IMR-90 (cell line): ENCODE measurements around the gene PHC2. TPM values are rescaled to one million over a fixed set of nuclear protein-coding genes. Genes with fewer than 3 reads are reported as not detected.
A peak's percentile ranks its signal among the peaks of the same experiment; 100 is the strongest.

Experiments used
- ATAC-seq: fragments of 200-7000 bp; cut with Tn5 transposase; 2 replicates; pipeline ENCODE4 v1.9.1; 2020; ENCODE audit warnings: low read depth, mild to moderate bottlenecking, moderate library complexity
- BruUV-seq: library from RNA; stranded (reverse); fragments of 400-500 nt; replicated peaks from 2 replicates; lab custom pipeline; 2021; lab: Mats Ljungman, UMichigan
- CTCF ChIA-PET: fragments of 300-600 bp; formaldehyde crosslinking; extraction: SDS; loops from one replicate; lab custom pipeline; 2021; ENCODE audit warnings: antibody characterized with exemption; lab: Yijun Ruan, JAX
- POLR2A ChIA-PET: fragments of 300-600 bp; sonication (Branson Sonifier 250); formaldehyde crosslinking; loops from one replicate; lab custom pipeline; 2022; ENCODE audit warnings: antibody characterized with exemption; ENCODE audit not compliant: unreplicated experiment; lab: Charles Lee
- DNase-seq: peaks from one replicate; pipeline ENCODE4 v3.0.0; 2013
- H2AFZ ChIP-seq: replicated peaks from 2 replicates; pipeline ENCODE3; 2013; ENCODE audit warnings: low read length, mild to moderate bottlenecking; ENCODE audit not compliant: poor library complexity
- H2AK5ac ChIP-seq: 2 replicates; pipeline ENCODE4 v1.6.1; 2013; ENCODE audit warnings: low read depth, low read length, inconsistent platforms
- H2AK9ac ChIP-seq: replicated peaks from 2 replicates; pipeline ENCODE3; 2013; ENCODE audit warnings: mild to moderate bottlenecking, low read depth, low read length, moderate library complexity; ENCODE audit not compliant: poor library complexity
- H2BK120ac ChIP-seq: 2 replicates; pipeline ENCODE4 v1.6.1; 2013; ENCODE audit warnings: low read depth, low read length, inconsistent platforms
- H2BK15ac ChIP-seq: 3 replicates; pipeline ENCODE4 v1.6.1; 2013; ENCODE audit warnings: low read depth, low read length, inconsistent platforms
- H2BK20ac ChIP-seq: 2 replicates; pipeline ENCODE4 v1.6.1; 2013; ENCODE audit warnings: low read depth, mild to moderate bottlenecking, inconsistent platforms, low read length, moderate library complexity
- H2BK5ac ChIP-seq: 2 replicates; pipeline ENCODE4 v1.6.1; 2013; ENCODE audit warnings: mild to moderate bottlenecking, low read depth, low read length, inconsistent platforms; ENCODE audit not compliant: poor library complexity, severe bottlenecking
- H3K14ac ChIP-seq: replicated peaks from 2 replicates; pipeline ENCODE4 v1.6.1; 2013; ENCODE audit warnings: low read depth, low read length, inconsistent platforms
- H3K18ac ChIP-seq: 2 replicates; pipeline ENCODE4 v1.6.1; 2013; ENCODE audit warnings: low read depth, low read length, control low read depth
- H3K23ac ChIP-seq: 2 replicates; pipeline ENCODE4 v1.6.1; 2013; ENCODE audit warnings: low read depth, low read length, inconsistent platforms
- H3K27ac ChIP-seq: 2 replicates; pipeline ENCODE4 v1.5.1; 2013; ENCODE audit warnings: mild to moderate bottlenecking, control low read depth, low read length; ENCODE audit not compliant: insufficient read depth
- H3K27me3 ChIP-seq: 2 replicates; pipeline ENCODE4 v1.6.1; 2013; ENCODE audit warnings: low read length; ENCODE audit not compliant: control insufficient read depth, insufficient read depth
- H3K36me3 ChIP-seq: 2 replicates; pipeline ENCODE4 v1.6.1; 2013; ENCODE audit warnings: low read length, mixed read lengths; ENCODE audit not compliant: control insufficient read depth, insufficient read depth
- H3K4ac ChIP-seq: 2 replicates; pipeline ENCODE4 v1.6.1; 2013; ENCODE audit warnings: low read depth, low read length, inconsistent platforms
- H3K4me1 ChIP-seq: 2 replicates; pipeline ENCODE4 v1.6.1; 2013; ENCODE audit warnings: low read length, mixed read lengths; ENCODE audit not compliant: control insufficient read depth, insufficient read depth
- H3K4me2 ChIP-seq: 2 replicates; pipeline ENCODE4 v1.6.1; 2013; ENCODE audit warnings: low read depth, mild to moderate bottlenecking, control low read depth, low read length, moderate library complexity
- H3K4me3 ChIP-seq: 2 replicates; pipeline ENCODE4 v1.5.1; 2013; ENCODE audit warnings: low read depth, mild to moderate bottlenecking, control low read depth, low read length, moderate library complexity; ENCODE audit not compliant: insufficient read depth
- H3K56ac ChIP-seq: 2 replicates; pipeline ENCODE4 v1.6.1; 2013; ENCODE audit warnings: low read length, inconsistent platforms; ENCODE audit not compliant: insufficient read depth; ENCODE audit errors: extremely low read depth
- H3K79me1 ChIP-seq, 2 experiments: 2 replicates each; pipeline ENCODE4 v1.6.1; 2013; ENCODE audit warnings: low read length in 2 of 2, inconsistent platforms in 1 of 2, low read depth in 1 of 2
- H3K9ac ChIP-seq: 2 replicates; pipeline ENCODE4 v1.6.1; 2013; ENCODE audit warnings: low read depth, low read length, control low read depth
- H3K9me1 ChIP-seq: 2 replicates; pipeline ENCODE4 v1.6.1; 2013; ENCODE audit warnings: low read length, inconsistent platforms; ENCODE audit not compliant: insufficient read depth
- H3K9me3 ChIP-seq: 2 replicates; pipeline ENCODE4 v1.6.1; 2013; ENCODE audit warnings: low read length; ENCODE audit not compliant: control insufficient read depth, insufficient read depth
- H4K20me1 ChIP-seq: 2 replicates; pipeline ENCODE4 v1.6.1; 2013; ENCODE audit warnings: low read length, inconsistent platforms; ENCODE audit not compliant: insufficient read depth
- H4K5ac ChIP-seq: 2 replicates; pipeline ENCODE4 v1.6.1; 2013; ENCODE audit warnings: mild to moderate bottlenecking, low read depth, low read length, control low read depth
- H4K8ac ChIP-seq, 2 experiments: 2 replicates each; pipeline ENCODE4 v1.6.1; 2013; ENCODE audit warnings: low read depth in 2 of 2, low read length in 2 of 2, control low read depth in 1 of 2, inconsistent platforms in 1 of 2
- H4K91ac ChIP-seq: 2 replicates; pipeline ENCODE4 v1.6.1; 2013; ENCODE audit warnings: low read depth, low read length, inconsistent platforms; ENCODE audit not compliant: insufficient read depth
- BHLHE40 ChIP-seq: fragments of 150-350 bp; IDR thresholded peaks from 2 replicates; pipeline ENCODE4 v1.6.1; 2016; ENCODE audit warnings: mild to moderate bottlenecking, low read depth, low read length
- CEBPB ChIP-seq: IDR thresholded peaks from 2 replicates; pipeline ENCODE4 v1.6.1; 2012; ENCODE audit warnings: low read depth, low read length, improper control_type of control experiment
- CHD1 ChIP-seq: IDR thresholded peaks from 2 replicates; pipeline ENCODE4 v1.6.1; 2012; ENCODE audit warnings: low read depth, low read length, improper control_type of control experiment
- FOS ChIP-seq: fragments of 150-350 bp; IDR thresholded peaks from 2 replicates; pipeline ENCODE4 v1.6.1; 2016; ENCODE audit warnings: low read depth, low read length
- MAFK ChIP-seq: IDR thresholded peaks from 2 replicates; pipeline ENCODE4 v1.6.1; 2012; ENCODE audit warnings: low read depth, low read length, improper control_type of control experiment
- MAZ ChIP-seq: IDR thresholded peaks from 2 replicates; pipeline ENCODE4 v1.6.1; 2012; ENCODE audit warnings: low read depth, mild to moderate bottlenecking, low read length, improper control_type of control experiment, moderate library complexity, borderline replicate concordance
- MXI1 ChIP-seq: IDR thresholded peaks from 2 replicates; pipeline ENCODE4 v1.6.1; 2012; ENCODE audit warnings: low read depth, mild to moderate bottlenecking, low read length, moderate library complexity, borderline replicate concordance
- NFE2L2 ChIP-seq: fragments of 150-350 bp; IDR thresholded peaks from 2 replicates; pipeline ENCODE4 v1.6.1; 2016; ENCODE audit warnings: low read depth, mild to moderate bottlenecking, low read length
- POLR2A ChIP-seq: IDR thresholded peaks from 2 replicates; pipeline ENCODE4 v1.6.1; 2012; ENCODE audit warnings: mild to moderate bottlenecking, low read depth, low read length
- RAD21 ChIP-seq: IDR thresholded peaks from 2 replicates; pipeline ENCODE4 v1.6.1; 2012; ENCODE audit warnings: low read length, improper control_type of control experiment
- RCOR1 ChIP-seq: IDR thresholded peaks from 2 replicates; pipeline ENCODE4 v1.6.1; 2012; ENCODE audit warnings: mild to moderate bottlenecking, low read length, improper control_type of control experiment; ENCODE audit not compliant: insufficient replicate concordance
- RFX5 ChIP-seq: IDR thresholded peaks from 2 replicates; pipeline ENCODE4 v1.8.0; 2012; ENCODE audit warnings: low read depth, mild to moderate bottlenecking, low read length, moderate library complexity
- SMC3 ChIP-seq: fragments of 150-350 bp; IDR thresholded peaks from 2 replicates; pipeline ENCODE4 v1.6.1; 2016; ENCODE audit warnings: low read depth, mild to moderate bottlenecking, antibody characterized with exemption, low read length, moderate library complexity
- WGBS, 2 experiments: methylation state at CpG; one replicate each; pipeline versions ENCODE4 v1.1.5 to v1.1.7; 2013; ENCODE audit warnings: missing lambda C conversion rate in 2 of 2; ENCODE audit not compliant: insufficient read length in 1 of 2; ENCODE audit errors: extremely low coverage in 2 of 2; 5-methylcytosine and 5-hydroxymethylcytosine counted together
- dilution Hi-C: fragments of 300-500 bp; cut with HindIII; formaldehyde crosslinking; loops from one replicate; pipeline ENCODE4 v1.14.3; 2018; ENCODE audit warnings: low sequenced_read_pairs; ENCODE audit not compliant: unreplicated experiment
- in situ Hi-C: fragments of 300-500 bp; cut with MboI; formaldehyde crosslinking; loops from 3 replicates; pipeline ENCODE4 v1.14.3; 2019; ENCODE audit warnings: low sequenced_read_pairs, inconsistent platforms, mixed read lengths
- intact Hi-C: fragments of 100-400 bp; cut with micrococcal nuclease; formaldehyde crosslinking; loops from 2 replicates; pipeline ENCODE4 v1.10.0; 2022
- polyA plus RNA-seq, 3 experiments: library from polyadenylated mRNA; depleted of rRNA; stranded (reverse); fragments of >200 nt; gene quantifications; 2 replicates each; pipeline ENCODE4 v1.2.3, GENCODE V29; 2012; ENCODE audit warnings: low replicate concordance in 1 of 3
- total RNA-seq: library from RNA; depleted of rRNA; stranded (reverse); fragments of >200 nt; gene quantifications from 2 replicates; pipeline ENCODE4 v1.2.3, GENCODE V29; 2012
- TF ChIP-seq, protein P1 (sequence below): conservative IDR thresholded peaks from 2 replicates; pipeline ENCODE4 v1.5.1; 2012; ENCODE audit warnings: mild to moderate bottlenecking, low read depth, low read length, improper control_type of control experiment
- TF ChIP-seq, protein P2 (sequence below): fragments of 150-350 bp; IDR thresholded peaks from 2 replicates; pipeline ENCODE4 v1.6.1; 2016; ENCODE audit warnings: low read depth, mild to moderate bottlenecking, low read length, moderate library complexity, borderline replicate concordance
- TF ChIP-seq, protein P3 (sequence below): fragments of 150-350 bp; IDR thresholded peaks from 2 replicates; pipeline ENCODE4 v1.6.1; 2017; ENCODE audit warnings: mild to moderate bottlenecking, antibody characterized with exemption, low read length, low read depth

PHC2 gene
- total and polyA plus RNA-seq, 2 of the 4 experiments (the other 2 are of a cell fraction) = 46.4 to 98.1 TPM

DNA sequence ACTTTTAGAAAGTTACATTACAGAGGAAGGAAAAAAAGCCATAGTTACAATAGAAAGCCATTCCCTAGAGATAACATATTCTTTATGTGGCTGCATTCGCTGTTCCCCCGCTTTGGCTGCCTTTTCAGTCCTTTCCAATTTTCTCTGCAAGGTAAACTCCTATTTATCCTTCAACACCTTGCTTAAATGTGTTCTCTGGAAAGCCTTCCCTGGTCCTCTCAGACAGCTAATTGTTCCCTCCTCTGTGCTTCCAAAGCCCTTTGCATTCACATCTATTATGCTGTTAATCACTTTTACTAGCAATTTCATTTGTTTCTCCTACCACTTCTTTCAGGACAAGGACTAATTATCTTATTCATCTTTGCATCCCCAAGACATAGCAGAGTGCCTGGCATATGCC lies 1.6 kb downstream of the PHC2 start:
- no CpG with 5 or more reads among the region's 2 CpGs for WGBS, 2 experiments
- no peaks in the 10 kb centered on the region for H3K9me3 ChIP-seq
- no peak overlapping the region for H2BK20ac ChIP-seq
- in situ Hi-C loops = no loop called here
- H3K23ac ChIP-seq = peak overlapping the region; percentile 22; the same call in 1 of the 2 replicates
- H2AK5ac ChIP-seq = no peak overlapping the region
- no peak overlapping the region for H3K18ac ChIP-seq
- no peak overlapping the region for H2BK5ac ChIP-seq
- intact Hi-C loops = no loop called here
- TF ChIP-seq CHD1 (no peak), RFX5 (no peak), CEBPB (no peak), SMC3 (no peak), BHLHE40 (no peak), FOS (no peak), POLR2A (no peak), MAFK (no peak), MXI1 (no peak), NFE2L2 (no peak), RCOR1 (no peak), RAD21 (no peak), MAZ (no peak)
- TF ChIP-seq, protein P1, sequence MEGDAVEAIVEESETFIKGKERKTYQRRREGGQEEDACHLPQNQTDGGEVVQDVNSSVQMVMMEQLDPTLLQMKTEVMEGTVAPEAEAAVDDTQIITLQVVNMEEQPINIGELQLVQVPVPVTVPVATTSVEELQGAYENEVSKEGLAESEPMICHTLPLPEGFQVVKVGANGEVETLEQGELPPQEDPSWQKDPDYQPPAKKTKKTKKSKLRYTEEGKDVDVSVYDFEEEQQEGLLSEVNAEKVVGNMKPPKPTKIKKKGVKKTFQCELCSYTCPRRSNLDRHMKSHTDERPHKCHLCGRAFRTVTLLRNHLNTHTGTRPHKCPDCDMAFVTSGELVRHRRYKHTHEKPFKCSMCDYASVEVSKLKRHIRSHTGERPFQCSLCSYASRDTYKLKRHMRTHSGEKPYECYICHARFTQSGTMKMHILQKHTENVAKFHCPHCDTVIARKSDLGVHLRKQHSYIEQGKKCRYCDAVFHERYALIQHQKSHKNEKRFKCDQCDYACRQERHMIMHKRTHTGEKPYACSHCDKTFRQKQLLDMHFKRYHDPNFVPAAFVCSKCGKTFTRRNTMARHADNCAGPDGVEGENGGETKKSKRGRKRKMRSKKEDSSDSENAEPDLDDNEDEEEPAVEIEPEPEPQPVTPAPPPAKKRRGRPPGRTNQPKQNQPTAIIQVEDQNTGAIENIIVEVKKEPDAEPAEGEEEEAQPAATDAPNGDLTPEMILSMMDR = no peak
- TF ChIP-seq, protein P2, sequence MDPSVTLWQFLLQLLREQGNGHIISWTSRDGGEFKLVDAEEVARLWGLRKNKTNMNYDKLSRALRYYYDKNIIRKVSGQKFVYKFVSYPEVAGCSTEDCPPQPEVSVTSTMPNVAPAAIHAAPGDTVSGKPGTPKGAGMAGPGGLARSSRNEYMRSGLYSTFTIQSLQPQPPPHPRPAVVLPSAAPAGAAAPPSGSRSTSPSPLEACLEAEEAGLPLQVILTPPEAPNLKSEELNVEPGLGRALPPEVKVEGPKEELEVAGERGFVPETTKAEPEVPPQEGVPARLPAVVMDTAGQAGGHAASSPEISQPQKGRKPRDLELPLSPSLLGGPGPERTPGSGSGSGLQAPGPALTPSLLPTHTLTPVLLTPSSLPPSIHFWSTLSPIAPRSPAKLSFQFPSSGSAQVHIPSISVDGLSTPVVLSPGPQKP = no peak
- TF ChIP-seq, protein P3, sequence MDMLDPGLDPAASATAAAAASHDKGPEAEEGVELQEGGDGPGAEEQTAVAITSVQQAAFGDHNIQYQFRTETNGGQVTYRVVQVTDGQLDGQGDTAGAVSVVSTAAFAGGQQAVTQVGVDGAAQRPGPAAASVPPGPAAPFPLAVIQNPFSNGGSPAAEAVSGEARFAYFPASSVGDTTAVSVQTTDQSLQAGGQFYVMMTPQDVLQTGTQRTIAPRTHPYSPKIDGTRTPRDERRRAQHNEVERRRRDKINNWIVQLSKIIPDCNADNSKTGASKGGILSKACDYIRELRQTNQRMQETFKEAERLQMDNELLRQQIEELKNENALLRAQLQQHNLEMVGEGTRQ = no peak
- peak overlapping the region; percentile 86 for H3K4me2 ChIP-seq
- ChIA-PET CTCF (no interaction called here), POLR2A (no interaction called here)
- H3K14ac ChIP-seq = no peak overlapping the region
- H2AK9ac ChIP-seq = no peak overlapping the region
- dilution Hi-C loops = no loop called here
- no peak overlapping the region for H4K91ac ChIP-seq
- no peak overlapping the region for H4K5ac ChIP-seq
- H3K4me1 ChIP-seq = peaks cover 6% of the 10 kb centered on the region
- no peak overlapping the region for H2AFZ ChIP-seq
- no TSS peak for BruUV-seq
- H3K79me1 ChIP-seq = peaks cover 8 to 14% of the 10 kb centered on the region in 2 experiments
- no peak for DNase-seq
- H3K27ac ChIP-seq = no peak overlapping the region
- H3K56ac ChIP-seq = no peak overlapping the region
- no peak overlapping the region for H4K8ac ChIP-seq
- H3K36me3 ChIP-seq = no peaks in the 10 kb centered on the region
- H3K27me3 ChIP-seq = no peaks in the 10 kb centered on the region
- ATAC-seq = no peak
- no peak overlapping the region for H3K4ac ChIP-seq
- no peak overlapping the region for H2BK15ac ChIP-seq
- no peak overlapping the region for H3K4me3 ChIP-seq
- no peaks in the 10 kb centered on the region; the same call in 1 of the 2 replicates for H4K20me1 ChIP-seq
- peaks cover 4% of the 10 kb centered on the region for H3K9me1 ChIP-seq
- H2BK120ac ChIP-seq = no peak overlapping the region
- H3K9ac ChIP-seq = no peak overlapping the region
